Naive B cell (primary cell): Measurements from ENCODE around the gene MPHOSPH8. TPM values are rescaled to one million over a fixed set of nuclear protein-coding genes. Genes with fewer than 3 reads are reported as not detected.
"Not testable (repeated sequence)": the region's sequence is repeated elsewhere in the genome, so short reads cannot be mapped to it uniquely, and the experiment has no call there.

Experiments used
- ATAC-seq, 2 donors: fragments of 150-1000 bp; cut with Tn5 transposase; 2 replicates each; pipeline ENCODE4 v1.10.0; 2021; ENCODE audit warnings: low read depth in 2 of 2, mild to moderate bottlenecking in 2 of 2, moderate library complexity in 2 of 2
- DNase-seq: peaks from one replicate; pipeline ENCODE4 v3.0.0; 2022
- H3K27ac Mint-ChIP-seq, 6 donors: one replicate each; pipeline ENCODE4 v1.8.0; 2020 to 2022; ENCODE audit warnings: mild to moderate bottlenecking in 6 of 6, mixed read lengths in 6 of 6, moderate library complexity in 5 of 6, inconsistent platforms in 2 of 6
- H3K27me3 Mint-ChIP-seq, 3 donors: one replicate each; pipeline ENCODE4 v1.8.0; 2021 to 2022; ENCODE audit warnings: mixed read lengths in 3 of 3, mild to moderate bottlenecking in 1 of 3
- H3K36me3 Mint-ChIP-seq, 2 donors: one replicate each; pipeline ENCODE4 v1.8.0; 2020 to 2022; ENCODE audit warnings: mixed read lengths in 2 of 2, inconsistent platforms in 1 of 2, mild to moderate bottlenecking in 1 of 2
- H3K4me1 Mint-ChIP-seq, 3 donors: one replicate each; pipeline ENCODE4 v1.8.0; 2020 to 2022; ENCODE audit warnings: mixed read lengths in 3 of 3, inconsistent platforms in 1 of 3, mild to moderate bottlenecking in 1 of 3, moderate library complexity in 1 of 3
- H3K4me3 Mint-ChIP-seq, 8 donors: one replicate each; pipeline ENCODE4 v1.8.0; 2020 to 2022; ENCODE audit warnings: mild to moderate bottlenecking in 8 of 8, mixed read lengths in 8 of 8, moderate library complexity in 8 of 8, inconsistent platforms in 2 of 8
- H3K9me3 Mint-ChIP-seq, 7 donors: one replicate each; pipeline ENCODE4 v1.8.0; 2020 to 2022; ENCODE audit warnings: mixed read lengths in 7 of 7, mild to moderate bottlenecking in 5 of 7, inconsistent platforms in 2 of 7, moderate library complexity in 1 of 7
- polyA plus RNA-seq, 6 donors: library from polyadenylated mRNA; unstranded; fragments of 300-500 nt; fragmentation: Illumina TruSeq; gene quantifications; one replicate each; pipeline ENCODE4 v1.2.3, GENCODE V29; 2021; ENCODE audit warnings: low read depth in 6 of 6

Gene MPHOSPH8
- polyA plus RNA-seq, 6 donors from 2014 or later, result 9.4 to 20.9 (median 10.8) TPM

DNA sequence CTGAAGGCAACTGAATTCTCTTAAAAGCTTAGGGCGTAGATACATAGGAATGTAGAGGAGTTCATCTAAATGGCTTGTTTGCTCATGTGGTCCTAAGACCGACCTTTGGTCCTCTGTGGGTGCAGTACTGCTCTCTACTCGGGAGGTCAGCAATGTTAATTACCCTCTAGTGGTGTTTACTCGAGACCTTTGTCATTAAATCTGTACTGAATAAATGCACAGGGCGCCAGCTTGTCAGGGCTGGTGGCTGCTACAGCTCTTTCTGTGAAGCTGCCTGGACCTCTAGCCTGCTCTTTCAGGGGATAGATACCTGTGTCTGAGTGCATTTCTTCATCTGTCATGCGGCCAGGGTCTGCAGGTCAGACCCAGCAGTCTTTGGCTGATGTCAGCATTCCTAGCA is 29.2 kb upstream of the MPHOSPH8 start:
- peaks cover 18 to 26% of the 10 kb centered on the region in 2 donors for H3K36me3 Mint-ChIP-seq
- H3K9me3 Mint-ChIP-seq, result peaks cover 3 to 23% (median 18%) of the 10 kb centered on the region in 7 donors
- no peak overlapping the region for H3K27ac Mint-ChIP-seq
- peak overlapping the region in 2 of 8 donors; percentile 63 to 71 for H3K4me3 Mint-ChIP-seq
- H3K27me3 Mint-ChIP-seq, result peaks cover 38 to 59% (median 39%) of the 10 kb centered on the region in 3 donors
- ATAC-seq, result no peak
- no peak for DNase-seq
- H3K4me1 Mint-ChIP-seq, result peaks cover 0 to 5% (median 5%) of the 10 kb centered on the region in 3 donors

DNA sequence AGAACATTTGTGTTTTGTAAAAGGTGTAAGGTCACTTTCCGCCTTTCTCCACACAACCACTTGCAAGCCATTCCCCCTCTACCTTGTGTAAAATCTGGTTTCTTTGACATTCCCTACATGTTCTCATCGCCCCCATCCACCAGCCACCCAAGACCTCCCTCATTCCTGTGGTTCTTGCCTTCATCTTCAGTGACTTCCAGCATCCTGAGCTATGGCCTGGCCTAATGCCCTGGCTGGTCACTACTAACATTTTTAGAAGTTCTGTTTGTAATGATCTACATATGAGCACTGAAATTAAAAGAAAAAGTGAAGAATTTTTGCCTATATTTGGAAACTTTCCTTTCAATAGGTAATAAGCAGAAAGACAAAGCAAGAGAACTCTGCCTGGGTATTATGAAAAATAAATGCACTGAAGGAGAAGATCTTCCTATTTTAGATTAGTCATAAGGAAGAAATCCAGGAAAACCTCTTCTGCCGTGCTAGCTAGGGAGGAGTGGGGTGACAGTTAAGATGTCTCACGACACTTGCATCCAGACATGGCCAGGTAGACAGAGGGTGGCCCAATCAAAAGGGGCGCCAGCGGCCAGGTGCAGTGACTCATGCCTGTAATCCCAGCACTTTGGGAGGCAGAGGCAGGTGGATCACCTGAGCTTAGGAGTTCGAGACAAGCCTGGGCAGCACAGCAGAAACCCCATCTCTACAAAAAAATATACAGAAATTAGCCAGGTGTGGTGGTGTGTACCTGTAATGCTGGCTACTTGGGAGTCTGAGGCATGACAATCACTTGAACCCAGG is 28.1 kb upstream of the MPHOSPH8 start:
- Mint-ChIP-seq H3K27me3 (peaks cover 31 to 50% (median 32%) of the 10 kb centered on the region in 3 donors), H3K27ac (no peak overlapping the region), H3K36me3 (peaks cover 18 to 19% of the 10 kb centered on the region in 2 donors), H3K4me1 (peaks cover 0 to 5% (median 5%) of the 10 kb centered on the region in 3 donors), H3K9me3 (peaks cover 3 to 23% (median 18%) of the 10 kb centered on the region in 7 donors), H3K4me3 (no peak overlapping the region)
- DNase-seq (no peak), ATAC-seq (no peak)

DNA sequence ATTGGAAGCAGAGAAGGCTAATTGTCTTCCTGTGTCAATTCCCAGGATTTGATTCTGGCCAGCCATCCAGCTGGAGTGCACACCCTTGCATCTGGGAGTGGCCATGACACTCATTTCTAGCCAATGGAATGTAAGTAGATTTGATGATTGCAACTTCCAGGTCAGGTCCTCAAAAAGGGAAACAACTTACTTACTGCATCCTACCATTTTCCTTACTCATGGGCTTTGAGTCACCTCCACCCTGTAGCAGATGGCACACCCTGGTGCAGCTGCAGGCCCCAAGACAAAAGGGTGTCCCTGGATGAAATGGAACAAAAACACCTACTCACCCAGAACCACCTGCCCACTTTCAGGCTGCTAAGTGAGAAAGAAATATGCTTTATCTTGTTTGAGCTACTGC is 27.3 kb upstream of the MPHOSPH8 start:
- H3K27ac Mint-ChIP-seq, result no peak overlapping the region
- peaks cover 25 to 43% (median 32%) of the 10 kb centered on the region in 3 donors for H3K27me3 Mint-ChIP-seq
- peaks cover 18 to 19% of the 10 kb centered on the region in 2 donors for H3K36me3 Mint-ChIP-seq
- DNase-seq (no peak), ATAC-seq (no peak)
- peak overlapping the region in 1 of 8 donors; percentile 35 for H3K4me3 Mint-ChIP-seq
- peaks cover 5 to 23% (median 21%) of the 10 kb centered on the region in 7 donors for H3K9me3 Mint-ChIP-seq
- peaks cover 0 to 5% (median 5%) of the 10 kb centered on the region in 3 donors for H3K4me1 Mint-ChIP-seq

DNA sequence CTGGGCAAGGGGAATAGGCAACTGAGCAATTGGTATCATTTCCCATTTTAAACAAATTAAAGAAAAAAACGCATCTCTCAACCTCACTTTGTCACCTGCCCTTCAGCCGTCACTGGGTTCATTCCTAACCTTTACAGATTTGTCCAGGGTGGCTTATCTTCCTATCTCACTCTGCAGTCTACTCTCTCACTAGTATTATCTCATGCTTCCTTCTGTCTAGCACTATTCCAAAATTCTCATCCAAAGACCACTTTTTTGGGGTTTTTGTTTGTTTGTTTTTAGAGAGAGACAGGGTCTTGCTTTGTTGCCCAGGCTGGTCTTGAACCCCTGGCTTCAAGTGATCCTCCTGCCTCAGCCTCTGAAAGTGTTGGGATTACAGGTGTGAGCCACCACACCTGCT is 26.7 kb upstream of the MPHOSPH8 start:
- Mint-ChIP-seq H3K27ac (peak overlapping the region in 2 of 6 donors; percentile 10 to 42), H3K36me3 (peaks cover 18 to 19% of the 10 kb centered on the region in 2 donors), H3K4me1 (peaks cover 0 to 5% (median 5%) of the 10 kb centered on the region in 3 donors), H3K27me3 (peaks cover 25 to 39% (median 32%) of the 10 kb centered on the region in 3 donors), H3K9me3 (peaks cover 5 to 23% (median 21%) of the 10 kb centered on the region in 7 donors), H3K4me3 (no peak overlapping the region)
- DNase-seq (no peak), ATAC-seq (no peak)

DNA sequence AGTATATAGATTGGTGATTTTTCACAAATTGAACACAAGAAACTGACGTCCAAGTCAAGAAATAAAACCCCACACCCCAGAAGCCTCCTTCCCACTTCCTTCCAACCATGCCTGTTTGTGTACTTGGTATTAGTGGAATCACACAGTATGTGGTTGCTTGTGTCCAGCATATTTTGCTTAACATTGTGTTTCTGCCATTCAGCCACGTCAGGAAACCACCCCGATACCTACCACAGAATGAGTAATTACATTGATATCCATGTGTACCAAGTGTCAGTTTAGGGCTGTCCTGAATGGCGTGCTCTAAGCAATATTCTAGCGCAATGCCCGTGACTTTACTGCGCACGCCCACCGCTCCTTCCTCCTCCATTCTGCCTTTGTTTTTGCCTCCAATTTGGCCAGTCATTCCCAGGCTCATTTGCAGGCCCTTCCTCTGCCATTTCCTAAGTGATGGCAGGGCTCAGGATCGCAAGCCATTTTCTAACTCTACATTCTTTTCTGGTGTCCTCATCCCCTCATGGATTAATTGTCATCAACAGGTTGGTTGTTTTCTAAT is 25.9 kb upstream of the MPHOSPH8 start:
- no peak overlapping the region for H3K27ac Mint-ChIP-seq
- ATAC-seq (no peak), DNase-seq (no peak)
- H3K4me3 Mint-ChIP-seq, result no peak overlapping the region
- peaks cover 18 to 19% of the 10 kb centered on the region in 2 donors for H3K36me3 Mint-ChIP-seq
- peaks cover 5 to 23% (median 21%) of the 10 kb centered on the region in 7 donors for H3K9me3 Mint-ChIP-seq
- H3K27me3 Mint-ChIP-seq, result peaks cover 24 to 37% (median 30%) of the 10 kb centered on the region in 3 donors
- peaks cover 0 to 5% (median 3%) of the 10 kb centered on the region in 3 donors for H3K4me1 Mint-ChIP-seq

DNA sequence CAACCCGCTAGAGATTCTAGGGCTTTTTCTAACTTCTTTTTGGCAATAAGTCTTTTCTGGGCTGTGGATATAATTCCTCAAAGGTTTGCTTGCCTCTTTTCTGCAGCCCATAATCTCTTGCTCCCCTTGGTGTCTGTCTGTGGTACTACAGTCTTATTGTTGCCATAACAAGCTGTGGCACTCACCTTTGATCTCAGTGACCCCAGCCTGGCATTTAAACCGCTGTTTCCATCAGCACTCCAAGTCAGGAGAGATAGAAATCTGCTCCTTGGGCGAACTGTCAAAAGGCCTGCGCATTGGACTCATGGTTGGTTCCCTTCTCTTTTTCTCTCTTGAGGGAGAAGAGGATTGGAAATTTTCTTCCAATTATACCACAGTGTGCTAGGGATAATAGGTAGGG is 14.5 kb upstream of the MPHOSPH8 start:
- H3K27me3 Mint-ChIP-seq, result peaks cover 35 to 74% (median 48%) of the 10 kb centered on the region in 3 donors
- H3K9me3 Mint-ChIP-seq, result peaks cover 7 to 27% (median 10%) of the 10 kb centered on the region in 7 donors
- H3K4me3 Mint-ChIP-seq, result no peak overlapping the region
- no peak for ATAC-seq
- DNase-seq, result no peak
- peaks cover 7 to 21% of the 10 kb centered on the region in 2 donors for H3K36me3 Mint-ChIP-seq
- H3K4me1 Mint-ChIP-seq, result no peaks in the 10 kb centered on the region
- no peak overlapping the region for H3K27ac Mint-ChIP-seq

DNA sequence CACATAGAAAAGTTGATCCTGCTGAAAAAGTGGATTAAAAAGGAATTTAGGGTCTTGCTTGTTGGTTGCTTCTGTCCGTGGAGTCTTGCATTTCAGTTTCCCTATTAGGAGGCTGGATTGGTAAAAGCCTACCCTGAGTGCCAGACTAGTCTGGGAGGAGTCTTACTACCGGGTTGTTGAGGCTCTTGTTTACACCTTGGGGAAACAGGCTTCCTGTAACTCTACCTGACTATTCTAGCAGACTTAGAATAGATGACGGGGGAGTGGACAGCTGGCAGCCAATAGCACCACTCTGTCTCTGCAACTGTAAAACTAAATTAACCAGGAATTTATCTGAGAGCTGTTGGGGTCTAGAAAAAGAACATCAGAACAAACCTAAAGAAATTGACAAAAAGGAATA is 11.3 kb upstream of the MPHOSPH8 start:
- DNase-seq (no peak), ATAC-seq (no peak)
- Mint-ChIP-seq H3K36me3 (peaks cover 7 to 21% of the 10 kb centered on the region in 2 donors), H3K4me1 (no peaks in the 10 kb centered on the region), H3K27ac (no peak overlapping the region), H3K4me3 (no peak overlapping the region), H3K9me3 (peaks cover 6 to 24% (median 10%) of the 10 kb centered on the region in 7 donors), H3K27me3 (peaks cover 40 to 66% (median 54%) of the 10 kb centered on the region in 3 donors)

DNA sequence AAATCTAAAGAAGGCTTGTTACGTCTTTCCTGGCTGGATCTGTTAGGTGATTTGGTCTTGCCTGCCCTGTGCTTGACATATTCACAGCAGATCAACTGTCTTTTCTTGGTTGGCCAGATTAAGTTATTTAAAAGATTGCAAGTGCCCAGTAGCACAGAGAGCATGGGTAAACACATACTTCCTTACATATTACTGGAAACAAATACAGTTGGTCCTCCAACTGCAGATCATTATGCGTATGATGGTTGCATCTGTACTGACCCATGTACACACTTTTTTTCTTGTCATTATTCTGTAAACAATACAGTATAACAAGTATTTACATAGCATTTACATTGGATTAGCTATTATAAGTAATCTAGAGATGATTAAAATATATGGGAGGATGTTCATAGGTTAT is 9.2 kb upstream of the MPHOSPH8 start:
- DNase-seq (no peak), ATAC-seq (no peak)
- Mint-ChIP-seq H3K9me3 (peaks cover 0 to 4% (median 2%) of the 10 kb centered on the region in 7 donors), H3K4me1 (no peaks in the 10 kb centered on the region), H3K27me3 (peaks cover 27 to 65% (median 46%) of the 10 kb centered on the region in 3 donors), H3K36me3 (peaks cover 3 to 5% of the 10 kb centered on the region in 2 donors), H3K4me3 (no peak overlapping the region), H3K27ac (no peak overlapping the region)

DNA sequence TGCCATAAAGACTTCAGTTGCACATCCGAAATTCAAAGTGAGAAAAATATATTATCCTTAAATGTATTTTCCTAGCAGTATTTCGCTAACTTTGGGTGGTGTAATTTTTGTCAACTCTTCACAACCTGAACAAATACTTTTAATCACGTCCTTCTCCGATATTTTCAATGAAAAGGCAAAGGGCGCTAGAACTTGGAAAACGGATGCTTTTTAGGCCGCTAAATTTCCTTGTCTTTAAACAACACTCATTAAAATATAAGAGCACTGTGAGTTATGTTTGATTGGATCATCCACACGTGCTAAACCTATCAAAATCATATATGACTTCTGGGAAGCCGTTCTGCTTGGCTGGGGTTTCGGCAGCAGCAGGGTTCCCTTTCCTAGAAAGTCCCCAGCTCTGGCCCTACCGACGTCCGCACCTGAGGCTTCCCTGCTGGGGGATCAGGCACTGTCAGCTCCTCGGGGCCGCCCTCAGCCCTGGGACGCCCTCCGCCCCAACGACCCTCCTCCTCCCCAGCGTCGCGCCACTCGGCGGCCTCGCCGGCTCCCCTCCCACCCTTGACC is 462 bp upstream of the MPHOSPH8 start:
- Mint-ChIP-seq H3K9me3 (peaks cover 0 to 15% (median 6%) of the 10 kb centered on the region in 7 donors), H3K27ac (peak overlapping the region; percentile 95 to 100 (median 100)), H3K27me3 (peaks cover 2 to 17% (median 3%) of the 10 kb centered on the region in 3 donors), H3K4me1 (peaks cover 19 to 41% (median 36%) of the 10 kb centered on the region in 3 donors), H3K36me3 (peaks cover 0 to 13% of the 10 kb centered on the region in 2 donors), H3K4me3 (peak overlapping the region; percentile 98 to 100 (median 100))
- no peak for DNase-seq
- ATAC-seq, result peak in 1 of 2 donors; percentile 46

DNA sequence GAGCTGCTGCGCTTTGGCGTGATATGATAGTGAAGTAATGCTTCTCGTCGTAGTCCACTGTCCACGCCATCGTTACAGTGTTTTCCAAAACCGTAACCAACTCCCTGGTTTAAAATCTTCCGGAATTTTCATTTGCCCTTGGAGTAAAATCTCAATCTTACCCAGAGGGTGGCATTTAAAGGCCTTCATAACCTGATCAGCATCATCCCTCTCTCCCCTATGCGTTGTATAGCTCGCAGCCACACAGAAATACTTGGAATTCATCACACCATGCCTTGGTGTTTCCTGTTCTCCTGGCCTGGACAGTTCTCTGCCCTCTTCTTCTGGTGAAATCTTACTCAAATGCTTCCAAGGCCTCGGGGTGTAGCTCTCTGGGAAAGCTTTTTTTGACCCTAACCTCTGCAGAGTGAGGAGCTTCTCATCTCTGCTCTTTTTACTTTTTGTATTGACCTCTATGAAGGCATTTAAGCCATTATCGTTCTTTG is 839 bp downstream of the MPHOSPH8 start:
- no peak for ATAC-seq
- Mint-ChIP-seq H3K27ac (peak overlapping the region; percentile 95 to 100 (median 100)), H3K36me3 (peaks cover 0 to 13% of the 10 kb centered on the region in 2 donors), H3K4me3 (peak overlapping the region; percentile 98 to 100 (median 100)), H3K9me3 (peaks cover 0 to 15% (median 6%) of the 10 kb centered on the region in 7 donors), H3K4me1 (peaks cover 24 to 54% (median 44%) of the 10 kb centered on the region in 3 donors), H3K27me3 (peaks cover 0 to 9% (median 3%) of the 10 kb centered on the region in 3 donors)
- DNase-seq, result no peak

DNA sequence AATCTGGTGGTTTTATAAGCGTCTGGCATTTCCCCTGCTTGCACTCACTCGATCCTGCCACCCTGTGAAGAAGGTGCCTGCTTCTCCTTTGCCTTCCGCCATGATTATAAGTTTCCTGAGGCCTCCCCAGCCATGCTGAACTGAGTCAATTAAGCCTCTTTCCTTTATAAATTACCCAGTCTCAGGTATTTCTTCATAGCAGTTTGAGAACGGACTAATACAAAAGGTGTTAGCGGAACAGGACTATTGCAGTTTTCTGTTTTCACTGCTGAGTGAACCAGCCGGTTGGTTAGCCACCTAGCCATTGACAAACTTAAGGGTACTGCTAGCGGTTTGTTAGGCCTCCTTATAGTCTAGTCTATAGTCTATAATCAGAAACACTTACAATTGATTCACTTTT is 2.5 kb downstream of the MPHOSPH8 start:
- Mint-ChIP-seq H3K27ac (peak overlapping the region in 2 of 6 donors; percentile 57 to 82), H3K4me1 (peaks cover 27 to 67% (median 44%) of the 10 kb centered on the region in 3 donors)
- not testable (repeated sequence) for ATAC-seq

DNA sequence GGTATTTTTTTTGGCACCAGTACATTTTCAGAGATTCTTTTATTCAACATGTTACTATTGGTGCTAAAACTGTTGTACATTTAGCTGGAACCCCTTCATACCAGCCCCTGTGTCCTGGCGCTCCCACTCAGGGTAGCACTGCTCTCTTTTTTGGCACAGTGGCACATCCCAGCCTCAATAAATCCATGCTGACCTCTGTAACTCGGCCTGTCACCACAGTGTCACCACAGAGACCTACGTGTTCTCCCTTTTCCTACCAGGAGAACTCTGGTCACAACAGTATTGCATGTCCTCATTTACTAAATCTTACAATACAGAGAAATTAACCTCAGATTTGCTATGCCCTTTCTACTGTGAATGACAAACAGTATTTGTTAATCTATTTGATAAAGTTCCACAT is 10.2 kb downstream of the MPHOSPH8 start:
- Mint-ChIP-seq H3K27ac (peak overlapping the region in 1 of 6 donors; percentile 28), H3K36me3 (peaks cover 13 to 28% of the 10 kb centered on the region in 2 donors), H3K9me3 (no peaks in the 10 kb centered on the region), H3K27me3 (no peaks in the 10 kb centered on the region), H3K4me3 (peak overlapping the region in 1 of 8 donors; percentile 74), H3K4me1 (peaks cover 15 to 29% (median 17%) of the 10 kb centered on the region in 3 donors)
- no peak for DNase-seq
- ATAC-seq, result no peak

More for the DNA sequence above, 2.5 kb downstream of the MPHOSPH8 start:
- H3K9me3 Mint-ChIP-seq, H3K36me3 Mint-ChIP-seq, DNase-seq, H3K27me3 Mint-ChIP-seq: not testable (repeated sequence)
- H3K4me3 Mint-ChIP-seq, result peak overlapping the region; percentile 36 to 100 (median 98)

DNA sequence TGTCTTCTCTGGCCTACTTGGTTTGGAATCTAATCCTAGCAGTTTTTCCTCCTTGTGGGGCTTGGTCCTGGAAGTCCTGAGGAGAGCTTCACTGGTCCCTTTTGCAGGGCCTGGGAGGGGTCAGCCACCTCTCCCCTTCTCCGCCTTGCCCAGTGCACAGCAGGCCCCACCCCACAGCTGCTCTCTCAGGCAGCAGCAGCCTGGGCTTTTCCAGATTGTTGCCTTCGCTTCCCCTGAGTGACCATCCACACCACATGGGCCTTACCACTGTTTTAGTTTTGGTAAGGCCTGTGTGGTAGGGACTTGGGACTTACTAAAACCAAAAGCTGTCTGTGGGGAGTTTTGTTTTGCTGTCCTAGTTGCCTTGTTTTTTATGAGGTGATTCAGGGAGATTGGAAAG is 11.5 kb downstream of the MPHOSPH8 start:
- DNase-seq (no peak), ATAC-seq (no peak)
- Mint-ChIP-seq H3K27ac (no peak overlapping the region), H3K9me3 (no peaks in the 10 kb centered on the region), H3K4me3 (no peak overlapping the region), H3K27me3 (no peaks in the 10 kb centered on the region), H3K4me1 (peaks cover 10 to 16% (median 12%) of the 10 kb centered on the region in 3 donors), H3K36me3 (peaks cover 18 to 31% of the 10 kb centered on the region in 2 donors)
